H9 (cell line): ENCODE results near the gene SMS. TPM values are rescaled to one million over a fixed set of nuclear protein-coding genes. Genes with fewer than 3 reads are reported as not detected.

Source experiments
- DNase-seq: peaks from one replicate; pipeline ENCODE4 v3.0.0-alpha.2; 2017
- H2AFZ ChIP-seq: one replicate; pipeline ENCODE4 v1.6.1; 2013; ENCODE audit warnings: mild to moderate bottlenecking, low read length, control low read depth, moderate library complexity
- H2AK5ac ChIP-seq: 2 replicates; pipeline ENCODE4 v1.6.1; 2013; ENCODE audit warnings: low read length, control low read depth, mixed read lengths; ENCODE audit not compliant: insufficient read length
- H2BK120ac ChIP-seq: one replicate; pipeline ENCODE4 v1.6.1; 2013; ENCODE audit warnings: low read depth, mild to moderate bottlenecking, low read length, control low read depth, inconsistent platforms; ENCODE audit not compliant: poor library complexity, severe bottlenecking
- H2BK12ac ChIP-seq: 2 replicates; pipeline ENCODE4 v1.6.1; 2013; ENCODE audit warnings: low read length, control low read depth, mixed read lengths, low read depth; ENCODE audit not compliant: insufficient read length
- H2BK15ac ChIP-seq: 2 replicates; pipeline ENCODE4 v1.6.1; 2013; ENCODE audit warnings: low read depth, low read length, control low read depth
- H2BK20ac ChIP-seq: one replicate; pipeline ENCODE4 v1.6.1; 2013; ENCODE audit warnings: low read depth, mild to moderate bottlenecking, low read length, control low read depth, inconsistent platforms; ENCODE audit not compliant: poor library complexity, severe bottlenecking
- H2BK5ac ChIP-seq: 2 replicates; pipeline ENCODE4 v1.6.1; 2013; ENCODE audit warnings: low read length, control low read depth, mixed read lengths; ENCODE audit not compliant: insufficient read length
- H3K14ac ChIP-seq: 2 replicates; pipeline ENCODE4 v1.6.1; 2013; ENCODE audit warnings: low read length, control low read depth; ENCODE audit not compliant: insufficient read depth
- H3K18ac ChIP-seq: 2 replicates; pipeline ENCODE4 v1.6.1; 2013; ENCODE audit warnings: low read depth, mild to moderate bottlenecking, mixed read lengths, low read length, control low read depth; ENCODE audit not compliant: insufficient read length
- H3K23ac ChIP-seq: 2 replicates; pipeline ENCODE4 v1.6.1; 2013; ENCODE audit warnings: low read length, control low read depth, mixed read lengths, low read depth; ENCODE audit not compliant: insufficient read length
- H3K23me2 ChIP-seq: 2 replicates; pipeline ENCODE4 v1.6.1; 2013; ENCODE audit warnings: low read depth, mild to moderate bottlenecking, mixed read lengths, low read length, control low read depth; ENCODE audit not compliant: insufficient read length, poor library complexity, severe bottlenecking
- H3K27ac ChIP-seq: 2 replicates; pipeline ENCODE4 v1.5.1; 2013; ENCODE audit warnings: low read length, control low read depth, mixed read lengths, low read depth; ENCODE audit not compliant: insufficient read length
- H3K27me3 ChIP-seq: 2 replicates; pipeline ENCODE4 v1.6.1; 2013; ENCODE audit warnings: low read length, control low read depth, inconsistent platforms; ENCODE audit not compliant: insufficient read depth
- H3K4ac ChIP-seq: 2 replicates; pipeline ENCODE4 v1.6.1; 2013; ENCODE audit warnings: low read depth, mild to moderate bottlenecking, control low read depth, inconsistent platforms, low read length, moderate library complexity
- H3K4me1 ChIP-seq: 2 replicates; pipeline ENCODE4 v1.6.1; 2013; ENCODE audit warnings: low read length, control low read depth, inconsistent platforms; ENCODE audit not compliant: insufficient read depth
- H3K4me2 ChIP-seq: 2 replicates; pipeline ENCODE4 v1.6.1; 2013; ENCODE audit warnings: low read length, control low read depth, mixed read lengths; ENCODE audit not compliant: insufficient read length, insufficient read depth
- H3K56ac ChIP-seq: 2 replicates; pipeline ENCODE4 v1.6.1; 2013; ENCODE audit warnings: low read depth, mild to moderate bottlenecking, mixed read lengths, low read length, control low read depth; ENCODE audit not compliant: insufficient read length
- H3K79me1 ChIP-seq: 2 replicates; pipeline ENCODE4 v1.6.1; 2013; ENCODE audit warnings: low read depth, mild to moderate bottlenecking, moderate library complexity, low read length, control low read depth, inconsistent platforms; ENCODE audit not compliant: insufficient read depth, poor library complexity, severe bottlenecking
- H3K79me2 ChIP-seq: 2 replicates; pipeline ENCODE4 v1.6.1; 2013; ENCODE audit warnings: low read length, control low read depth, inconsistent platforms; ENCODE audit not compliant: insufficient read depth
- H3K9ac ChIP-seq: 2 replicates; pipeline ENCODE4 v1.6.1; 2013; ENCODE audit warnings: low read length, control low read depth, mixed read lengths; ENCODE audit not compliant: insufficient read length; ENCODE audit errors: extremely low read depth
- H3K9me3 ChIP-seq: one replicate; pipeline ENCODE4 v1.6.1; 2013; ENCODE audit warnings: low read depth, low read length, inconsistent platforms; ENCODE audit not compliant: control insufficient read depth
- H3T11ph ChIP-seq: one replicate; pipeline ENCODE4 v1.6.1; 2013; ENCODE audit warnings: mild to moderate bottlenecking, low read length, control low read depth, inconsistent platforms
- H4K20me1 ChIP-seq: one replicate; pipeline ENCODE4 v1.6.1; 2013; ENCODE audit not compliant: control insufficient read depth, insufficient read length, insufficient read depth
- H4K5ac ChIP-seq: 2 replicates; pipeline ENCODE4 v1.6.1; 2013; ENCODE audit warnings: low read depth, mild to moderate bottlenecking, mixed read lengths, low read length, control low read depth; ENCODE audit not compliant: insufficient read length
- H4K8ac ChIP-seq: replicated peaks from 2 replicates; pipeline ENCODE4 v1.6.1; 2013; ENCODE audit warnings: low read length, control low read depth, mixed read lengths, low read depth; ENCODE audit not compliant: insufficient read length
- H4K91ac ChIP-seq: 2 replicates; pipeline ENCODE4 v1.6.1; 2013; ENCODE audit warnings: low read depth, mild to moderate bottlenecking, moderate library complexity, mixed read lengths, low read length, control low read depth; ENCODE audit not compliant: insufficient read length
- H3K27ac Mint-ChIP-seq, 3 experiments: 2 replicates in 2 of 3; 3 replicates in 1 of 3; pipeline ENCODE4 v1.8.0; 2020 to 2021; ENCODE audit warnings: mixed read lengths in 3 of 3, mild to moderate bottlenecking in 1 of 3, moderate library complexity in 1 of 3
- H3K27me3 Mint-ChIP-seq: 2 replicates; pipeline ENCODE4 v1.8.0; 2021; ENCODE audit warnings: low read depth, mild to moderate bottlenecking, moderate library complexity, mixed read lengths
- H3K36me3 Mint-ChIP-seq, 3 experiments: 2 replicates in 2 of 3; 3 replicates in 1 of 3; pipeline ENCODE4 v1.8.0; 2020 to 2021; ENCODE audit warnings: low read depth in 3 of 3, mixed read lengths in 3 of 3; ENCODE audit not compliant: insufficient read depth in 1 of 3
- H3K4me1 Mint-ChIP-seq, 2 experiments: 2 replicates each; pipeline ENCODE4 v1.8.0; 2020; ENCODE audit warnings: mixed read lengths in 2 of 2
- H3K4me3 Mint-ChIP-seq, 2 experiments: 2 replicates in 1 of 2; 3 replicates in 1 of 2; pipeline ENCODE4 v1.8.0; 2020 to 2021; ENCODE audit warnings: mild to moderate bottlenecking in 2 of 2, mixed read lengths in 2 of 2, moderate library complexity in 1 of 2
- H3K9me3 Mint-ChIP-seq, 2 experiments: 2 replicates in 1 of 2; 3 replicates in 1 of 2; pipeline ENCODE4 v1.8.0; 2020; ENCODE audit warnings: mild to moderate bottlenecking in 2 of 2, mixed read lengths in 2 of 2, moderate library complexity in 1 of 2
- CTCF ChIP-seq: fragments of 200-600 bp; sonication (generic); conservative IDR thresholded peaks from 3 replicates; pipeline ENCODE4 v1.8.0; 2021; ENCODE audit warnings: antibody characterized with exemption, mild to moderate bottlenecking
- WGBS: extraction: QIAGEN DNeasy Blood & Tissue Kit; methylation state at CpG from one replicate; pipeline ENCODE4 v1.1.7; 2013; ENCODE audit warnings: missing lambda C conversion rate, low lambda C conversion rate, mixed read lengths; ENCODE audit not compliant: insufficient read length; ENCODE audit errors: extremely low coverage; 5-methylcytosine and 5-hydroxymethylcytosine counted together
- total RNA-seq: library from RNA; stranded (reverse); gene quantifications from 2 replicates; pipeline ENCODE4 v1.2.1, GENCODE V29; 2021

The SMS gene
- total RNA-seq, 1 experiment from 2014 or later = 415 TPM

GRCh38 chrX:21960569-21961541 lies 20.3 kb downstream of the SMS start:
- no peak for DNase-seq
- peaks cover 2% of the 10 kb centered on the region for H3K9me3 ChIP-seq
- peaks cover 3% of the 10 kb centered on the region for H3K79me1 ChIP-seq
- H3K36me3 Mint-ChIP-seq = peaks cover 9 to 35% (median 22%) of the 10 kb centered on the region in 3 experiments
- no peak overlapping the region for H2BK120ac ChIP-seq
- H2BK12ac ChIP-seq = no peak overlapping the region
- no peaks in the 10 kb centered on the region for H3K27me3 ChIP-seq
- no peak overlapping the region for H3K56ac ChIP-seq
- no peak overlapping the region for H4K8ac ChIP-seq
- H2AK5ac ChIP-seq = no peak overlapping the region
- peaks cover 10% of the 10 kb centered on the region; the same call in 1 of the 2 replicates for H3K4me1 ChIP-seq
- H3K4me2 ChIP-seq = no peak overlapping the region
- H2AFZ ChIP-seq = no peak overlapping the region
- no peak overlapping the region for H3K4me3 Mint-ChIP-seq
- H2BK5ac ChIP-seq = no peak overlapping the region
- no peak overlapping the region for H3K9ac ChIP-seq
- peak overlapping the region in 2 of 3 experiments; percentile 41 to 89; a peak in 5 of 7 replicates for H3K27ac Mint-ChIP-seq
- no peak overlapping the region for H3K4ac ChIP-seq
- H3K27me3 Mint-ChIP-seq = no peaks in the 10 kb centered on the region
- no peaks in the 10 kb centered on the region for H4K20me1 ChIP-seq
- H2BK15ac ChIP-seq = no peak overlapping the region
- no peak overlapping the region for H3K14ac ChIP-seq
- no peaks in the 10 kb centered on the region for H3K23me2 ChIP-seq
- H3K27ac ChIP-seq = no peak overlapping the region
- H3K9me3 Mint-ChIP-seq = peaks cover 0 to 47% of the 10 kb centered on the region in 2 experiments; a peak in 4 of 5 replicates
- WGBS = no CpG with 5 or more reads among the region's 7 CpGs
- H2BK20ac ChIP-seq = no peak overlapping the region
- no peak overlapping the region for H3T11ph ChIP-seq
- no peak overlapping the region for H4K91ac ChIP-seq
- no peak overlapping the region for H3K18ac ChIP-seq
- no peak overlapping the region for H3K23ac ChIP-seq
- H4K5ac ChIP-seq = no peak overlapping the region
- peaks cover 79% of the 10 kb centered on the region for H3K79me2 ChIP-seq
- H3K4me1 Mint-ChIP-seq = peaks cover 51 to 58% of the 10 kb centered on the region in 2 experiments
- no peak for TF ChIP-seq CTCF
